Measurements from ENCODE around the gene ANO4.

GRCh38 chr12:101019667-101020066, 225.1 kb downstream of the ANO4 start:
- TF ChIP-seq CTCF (IDR thresholded peaks at IDR 0.05) = no peak
- TF ChIP-seq POLR2AphosphoS5 (IDR thresholded peaks at IDR 0.05; ENCODE audit: insufficient read depth in 1 of 2, low read depth in 1 of 2) = no peak
